PFSK-1 (cell line): ENCODE results near the gene PRDM12.

ENCODE experiments used
- REST ChIP-seq, 2 experiments: IDR thresholded peaks; 2 replicates each; pipeline versions ENCODE4 v1.6.1 to v1.8.0; 2011 to 2012; ENCODE audit warnings: low read depth in 2 of 2, low read length in 2 of 2, control low read depth in 1 of 2, inconsistent platforms in 1 of 2, mild to moderate bottlenecking in 1 of 2, moderate library complexity in 1 of 2; ENCODE audit not compliant: insufficient read depth in 1 of 2
- TAF1 ChIP-seq: IDR thresholded peaks from 2 replicates; pipeline ENCODE4 v1.6.1; 2012; ENCODE audit warnings: low read length, control low read depth, borderline replicate concordance; ENCODE audit not compliant: insufficient read depth

- no peak for TF ChIP-seq TAF1
- no peak for TF ChIP-seq REST (IDR thresholded peaks at IDR 0.05; ENCODE audit: insufficient read depth in 1 of 2, low read depth in 2 of 2, low read length in 2 of 2)
These were observed 67.7 kb downstream of the PRDM12 start for GRCh38 chr9:130732136-130732535.
